K562 (cell line): ENCODE data around the gene HSPA8. TPM values are rescaled to one million over a fixed set of nuclear protein-coding genes. Genes with fewer than 3 reads are reported as not detected.

Experiments used
- ATAC-seq: fragments of 200-7000 bp; cut with Tn5 transposase; 3 replicates; pipeline ENCODE4 v1.9.1; 2020; ENCODE audit warnings: moderate library complexity
- BruUV-seq: library from RNA; stranded (reverse); fragments of 400-500 nt; replicated peaks from 2 replicates; lab custom pipeline; 2021; lab: Mats Ljungman, UMichigan
- CTCF ChIA-PET: fragments of 300-600 bp; formaldehyde crosslinking; extraction: SDS; loops from one replicate; lab custom pipeline; 2021; ENCODE audit warnings: low intra/inter-chr PET ratio; lab: Yijun Ruan, JAX
- POLR2A ChIA-PET: fragments of 300-600, 350-650 bp; sonication (Branson Sonifier 250); formaldehyde crosslinking; extraction: SDS; loops from one replicate; lab custom pipeline; 2021; ENCODE audit warnings: antibody characterized with exemption, inconsistent platforms; lab: Yijun Ruan, JAX
- DNase-seq, 4 experiments: peaks; one replicate each; pipeline versions ENCODE4 v3.0.0 to v3.0.0-alpha.2; 2011 to 2018; ENCODE audit warnings: low spot score in 3 of 4, mixed read lengths in 3 of 4; ENCODE audit errors: extremely low read depth in 1 of 4
- FAIRE-seq: peaks from 2 replicates; lab custom pipeline; 2011; peaks lifted over from hg19 to GRCh38; lab: Jason Lieb, UNC
- H2AFZ ChIP-seq: 2 replicates; pipeline ENCODE4 v1.6.0; 2011; ENCODE audit warnings: low read depth, low read length, control low read depth, inconsistent platforms
- H3K27ac ChIP-seq: fragments of 200-600 bp; 3 replicates; pipeline ENCODE4 v1.8.0; 2011; ENCODE audit warnings: low read depth, mild to moderate bottlenecking, control low read depth, inconsistent platforms, low read length, moderate library complexity, mixed read lengths; ENCODE audit errors: extremely low read depth
- H3K27me3 ChIP-seq, 2 experiments: fragments of 300-600 bp in 1 of 2; 2 replicates in 1 of 2; 3 replicates in 1 of 2; pipeline versions ENCODE4 v1.6.0 to v1.8.0; 2011; ENCODE audit warnings: inconsistent platforms in 2 of 2, low read length in 2 of 2, mild to moderate bottlenecking in 1 of 2, mixed read lengths in 1 of 2, moderate library complexity in 1 of 2; ENCODE audit not compliant: control insufficient read depth in 2 of 2, insufficient read depth in 2 of 2
- H3K36me3 ChIP-seq: fragments of 300-600 bp; 3 replicates; pipeline ENCODE4 v1.8.0; 2011; ENCODE audit warnings: mild to moderate bottlenecking, low read length, inconsistent platforms; ENCODE audit not compliant: control insufficient read depth, insufficient read depth
- H3K4me1 ChIP-seq, 2 experiments: fragments of 200-600 bp in 1 of 2; replicated peaks in 1 of 2; 2 replicates in 1 of 2; 3 replicates in 1 of 2; pipeline versions ENCODE4 v1.5.1 to v1.8.0; 2011; ENCODE audit warnings: inconsistent platforms in 2 of 2, low read length in 2 of 2, mild to moderate bottlenecking in 1 of 2, mixed read lengths in 1 of 2, moderate library complexity in 1 of 2; ENCODE audit not compliant: control insufficient read depth in 2 of 2, insufficient read depth in 2 of 2
- H3K4me2 ChIP-seq: 2 replicates; pipeline ENCODE4 v1.6.1; 2011; ENCODE audit warnings: low read length, control low read depth, inconsistent platforms, mixed read lengths; ENCODE audit not compliant: insufficient read depth
- H3K4me3 ChIP-seq: fragments of 200-600 bp; sonication (generic), shearing (Covaris generic); 2 replicates; pipeline ENCODE4 v1.5.1; 2016; ENCODE audit warnings: control low read depth, inconsistent platforms
- H3K79me2 ChIP-seq: fragments of 200-600 bp; 3 replicates; pipeline ENCODE4 v1.8.0; 2011; ENCODE audit warnings: low read length, inconsistent platforms; ENCODE audit not compliant: control insufficient read depth, insufficient read depth
- H3K9ac ChIP-seq, 2 experiments: 2 replicates each; pipeline versions ENCODE4 v1.6.0 to v1.6.1; 2011; ENCODE audit warnings: low read depth in 2 of 2, low read length in 2 of 2, control low read depth in 1 of 2, inconsistent platforms in 1 of 2, mild to moderate bottlenecking in 1 of 2, mixed read lengths in 1 of 2; ENCODE audit not compliant: insufficient read depth in 1 of 2
- H3K9me1 ChIP-seq: one replicate; pipeline ENCODE4 v1.6.0; 2011; ENCODE audit warnings: inconsistent platforms, mild to moderate bottlenecking, low read length, moderate library complexity; ENCODE audit not compliant: control insufficient read depth, insufficient read depth
- H3K9me3 ChIP-seq: replicated peaks from 2 replicates; pipeline ENCODE4 v1.5.1; 2011; ENCODE audit warnings: low read depth, low read length, inconsistent platforms; ENCODE audit not compliant: control insufficient read depth, insufficient read depth
- H4K20me1 ChIP-seq: replicated peaks from 2 replicates; pipeline ENCODE4 v1.6.1; 2011; ENCODE audit warnings: low read length, inconsistent platforms, mixed read lengths; ENCODE audit not compliant: control insufficient read depth, insufficient read depth
- EHMT2 ChIP-seq: fragments of 450-650 bp; IDR thresholded peaks from 2 replicates; pipeline ENCODE4 v1.6.1; 2018; ENCODE audit warnings: antibody characterized with exemption
- MAFK ChIP-seq: IDR thresholded peaks from 2 replicates; pipeline ENCODE4 v1.6.1; 2011; ENCODE audit warnings: low read length, improper control_type of control experiment
- MCM5 ChIP-seq: fragments of 450-650 bp; IDR thresholded peaks from 2 replicates; pipeline ENCODE4 v1.6.1; 2016; ENCODE audit warnings: low read depth
- POLR2A ChIP-seq: fragments of 450-650 bp; conservative IDR thresholded peaks from 2 replicates; pipeline ENCODE4 v1.6.1; 2016
- SIN3B ChIP-seq: fragments of 450-650 bp; IDR thresholded peaks from 2 replicates; pipeline ENCODE4 v1.6.1; 2017; ENCODE audit warnings: low read depth, mild to moderate bottlenecking, moderate library complexity
- SUPT5H ChIP-seq: fragments of 450-650 bp; IDR thresholded peaks from 2 replicates; pipeline ENCODE4 v1.6.1; 2016
- WGBS: fragments of 100-300 bp; shearing (Covaris generic); methylation state at CpG from one replicate; pipeline ENCODE4 v1.1.6; 2016; ENCODE audit warnings: low coverage, mixed read lengths; ENCODE audit not compliant: insufficient coverage; ENCODE audit errors: missing lambda C conversion rate; 5-methylcytosine and 5-hydroxymethylcytosine counted together
- in situ Hi-C: fragments of 300-500 bp; cut with MboI; formaldehyde crosslinking; loops from 4 replicates; pipeline ENCODE4 v1.15.0; 2018; ENCODE audit warnings: inconsistent platforms, mixed read lengths
- intact Hi-C: fragments of 100-400 bp; cut with micrococcal nuclease; formaldehyde crosslinking; loops from 2 replicates; pipeline ENCODE4 v1.14.2; 2022
- polyA plus RNA-seq, 8 experiments: library from polyadenylated mRNA; depleted of rRNA in 4 of 8; stranded (reverse) in 5 of 8; unstranded in 3 of 8; fragments of >200 nt; fragmentation: Nextera tagmentation in 2 of 8; fragmentation: Illumina TruSeq in 1 of 8; extraction: Ambion mirVana in 2 of 8; extraction: Trizol in 1 of 8; gene quantifications; 2 replicates each; pipeline versions ENCODE4 v1.2.1 to v1.2.3, GENCODE V29; 2011 to 2014; ENCODE audit warnings: inconsistent platforms in 1 of 8, missing spikeins in 1 of 8
- total RNA-seq, 7 experiments: library from RNA; depleted of rRNA in 6 of 7; stranded (reverse); fragments of >200 nt in 6 of 7; fragmentation: Illumina TruSeq in 2 of 7; extraction: Trizol in 2 of 7; gene quantifications; 2 replicates each; pipeline versions ENCODE4 v1.2.1 to v1.2.3, GENCODE V29; 2011 to 2021; ENCODE audit warnings: low replicate concordance in 1 of 7
- TF ChIP-seq, protein P1 (sequence below): fragments of 250-450 bp; sonication (Bioruptor Pico); IDR thresholded peaks from 2 replicates; pipeline ENCODE4 v1.5.0; 2021
- TF ChIP-seq, protein P2 (sequence below): IDR thresholded peaks from 3 replicates; pipeline ENCODE4 v1.6.1; 2011; ENCODE audit warnings: borderline replicate concordance, mild to moderate bottlenecking, moderate library complexity; ENCODE audit not compliant: insufficient read length; ENCODE audit errors: extremely low read depth
- TF ChIP-seq, protein P3 (sequence below), 2 experiments: fragments of 450-650 bp; formaldehyde crosslinking in 1 of 2; IDR thresholded peaks; 2 replicates each; pipeline versions ENCODE4 v1.4.0 to v1.6.1; 2014 to 2020; ENCODE audit warnings: mild to moderate bottlenecking in 2 of 2, borderline replicate concordance in 1 of 2, low read depth in 1 of 2

HSPA8 gene
- total and polyA plus RNA-seq, 9 of the 15 experiments (the other 6 are each of a cell fraction or from before 2014, with no cell fraction given): 1,250 to 3,966 (median 2,773) TPM

DNA sequence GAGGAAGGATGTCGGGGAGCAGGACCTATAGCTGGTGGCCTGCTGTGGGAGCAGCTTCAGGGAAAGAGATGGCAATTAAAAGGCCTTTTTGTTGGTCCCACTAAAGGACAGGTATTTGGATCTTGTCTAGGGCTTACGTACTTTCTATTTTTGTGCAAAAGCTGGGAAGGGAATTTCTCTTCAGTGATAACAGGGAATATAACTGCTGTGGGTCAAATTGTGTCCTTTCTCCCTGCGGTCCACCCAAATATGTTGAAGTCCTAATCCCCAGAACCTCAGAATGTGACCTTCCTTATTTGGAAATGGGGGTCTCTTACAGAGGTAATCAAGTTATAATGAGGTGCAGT, 14.0 kb downstream of the HSPA8 start:
- 5% methylated on average over 3 of the region's 3 CpGs for WGBS
- peaks cover 21 to 33% of the 10 kb centered on the region in 2 experiments; a peak in 4 of 5 replicates for H3K27me3 ChIP-seq
- H3K36me3 ChIP-seq: no peaks in the 10 kb centered on the region
- no peak for DNase-seq
- H3K4me2 ChIP-seq: no peak overlapping the region
- ChIA-PET CTCF (no interaction called here), POLR2A (interaction anchor here (0.7 to 3.9 kb wide), 4 partner anchors 9 to 218 kb away, joined by 3 to 20 read pairs (median 6); partner anchors contain the start of gene HSPA8)
- in situ Hi-C loops: no loop called here
- H3K9ac ChIP-seq: no peak overlapping the region
- no peaks in the 10 kb centered on the region for H3K9me1 ChIP-seq
- H3K79me2 ChIP-seq: no peaks in the 10 kb centered on the region
- H3K4me1 ChIP-seq: no peaks in the 10 kb centered on the region
- H2AFZ ChIP-seq: no peak overlapping the region
- no peak overlapping the region for H3K4me3 ChIP-seq
- H3K9me3 ChIP-seq: no peaks in the 10 kb centered on the region
- FAIRE-seq: no peak
- ATAC-seq: no peak
- no TSS peak for BruUV-seq
- H3K27ac ChIP-seq: no peak overlapping the region
- intact Hi-C loops: no loop called here
- no peaks in the 10 kb centered on the region for H4K20me1 ChIP-seq
- TF ChIP-seq POLR2A: no peak
- TF ChIP-seq, protein P1, sequence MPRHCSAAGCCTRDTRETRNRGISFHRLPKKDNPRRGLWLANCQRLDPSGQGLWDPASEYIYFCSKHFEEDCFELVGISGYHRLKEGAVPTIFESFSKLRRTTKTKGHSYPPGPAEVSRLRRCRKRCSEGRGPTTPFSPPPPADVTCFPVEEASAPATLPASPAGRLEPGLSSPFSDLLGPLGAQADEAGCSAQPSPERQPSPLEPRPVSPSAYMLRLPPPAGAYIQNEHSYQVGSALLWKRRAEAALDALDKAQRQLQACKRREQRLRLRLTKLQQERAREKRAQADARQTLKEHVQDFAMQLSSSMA (CRISPR knock-in tag): no peak
- no peak for TF ChIP-seq MCM5
- no peak for TF ChIP-seq MAFK
- TF ChIP-seq, protein P2, sequence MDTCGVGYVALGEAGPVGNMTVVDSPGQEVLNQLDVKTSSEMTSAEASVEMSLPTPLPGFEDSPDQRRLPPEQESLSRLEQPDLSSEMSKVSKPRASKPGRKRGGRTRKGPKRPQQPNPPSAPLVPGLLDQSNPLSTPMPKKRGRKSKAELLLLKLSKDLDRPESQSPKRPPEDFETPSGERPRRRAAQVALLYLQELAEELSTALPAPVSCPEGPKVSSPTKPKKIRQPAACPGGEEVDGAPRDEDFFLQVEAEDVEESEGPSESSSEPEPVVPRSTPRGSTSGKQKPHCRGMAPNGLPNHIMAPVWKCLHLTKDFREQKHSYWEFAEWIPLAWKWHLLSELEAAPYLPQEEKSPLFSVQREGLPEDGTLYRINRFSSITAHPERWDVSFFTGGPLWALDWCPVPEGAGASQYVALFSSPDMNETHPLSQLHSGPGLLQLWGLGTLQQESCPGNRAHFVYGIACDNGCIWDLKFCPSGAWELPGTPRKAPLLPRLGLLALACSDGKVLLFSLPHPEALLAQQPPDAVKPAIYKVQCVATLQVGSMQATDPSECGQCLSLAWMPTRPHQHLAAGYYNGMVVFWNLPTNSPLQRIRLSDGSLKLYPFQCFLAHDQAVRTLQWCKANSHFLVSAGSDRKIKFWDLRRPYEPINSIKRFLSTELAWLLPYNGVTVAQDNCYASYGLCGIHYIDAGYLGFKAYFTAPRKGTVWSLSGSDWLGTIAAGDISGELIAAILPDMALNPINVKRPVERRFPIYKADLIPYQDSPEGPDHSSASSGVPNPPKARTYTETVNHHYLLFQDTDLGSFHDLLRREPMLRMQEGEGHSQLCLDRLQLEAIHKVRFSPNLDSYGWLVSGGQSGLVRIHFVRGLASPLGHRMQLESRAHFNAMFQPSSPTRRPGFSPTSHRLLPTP: no peak
- no peak for TF ChIP-seq SUPT5H
- TF ChIP-seq SIN3B: no peak
- no peak for TF ChIP-seq EHMT2
- TF ChIP-seq, protein P3, sequence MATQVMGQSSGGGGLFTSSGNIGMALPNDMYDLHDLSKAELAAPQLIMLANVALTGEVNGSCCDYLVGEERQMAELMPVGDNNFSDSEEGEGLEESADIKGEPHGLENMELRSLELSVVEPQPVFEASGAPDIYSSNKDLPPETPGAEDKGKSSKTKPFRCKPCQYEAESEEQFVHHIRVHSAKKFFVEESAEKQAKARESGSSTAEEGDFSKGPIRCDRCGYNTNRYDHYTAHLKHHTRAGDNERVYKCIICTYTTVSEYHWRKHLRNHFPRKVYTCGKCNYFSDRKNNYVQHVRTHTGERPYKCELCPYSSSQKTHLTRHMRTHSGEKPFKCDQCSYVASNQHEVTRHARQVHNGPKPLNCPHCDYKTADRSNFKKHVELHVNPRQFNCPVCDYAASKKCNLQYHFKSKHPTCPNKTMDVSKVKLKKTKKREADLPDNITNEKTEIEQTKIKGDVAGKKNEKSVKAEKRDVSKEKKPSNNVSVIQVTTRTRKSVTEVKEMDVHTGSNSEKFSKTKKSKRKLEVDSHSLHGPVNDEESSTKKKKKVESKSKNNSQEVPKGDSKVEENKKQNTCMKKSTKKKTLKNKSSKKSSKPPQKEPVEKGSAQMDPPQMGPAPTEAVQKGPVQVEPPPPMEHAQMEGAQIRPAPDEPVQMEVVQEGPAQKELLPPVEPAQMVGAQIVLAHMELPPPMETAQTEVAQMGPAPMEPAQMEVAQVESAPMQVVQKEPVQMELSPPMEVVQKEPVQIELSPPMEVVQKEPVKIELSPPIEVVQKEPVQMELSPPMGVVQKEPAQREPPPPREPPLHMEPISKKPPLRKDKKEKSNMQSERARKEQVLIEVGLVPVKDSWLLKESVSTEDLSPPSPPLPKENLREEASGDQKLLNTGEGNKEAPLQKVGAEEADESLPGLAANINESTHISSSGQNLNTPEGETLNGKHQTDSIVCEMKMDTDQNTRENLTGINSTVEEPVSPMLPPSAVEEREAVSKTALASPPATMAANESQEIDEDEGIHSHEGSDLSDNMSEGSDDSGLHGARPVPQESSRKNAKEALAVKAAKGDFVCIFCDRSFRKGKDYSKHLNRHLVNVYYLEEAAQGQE (IDR thresholded peaks at IDR 0.05; ENCODE audit: borderline replicate concordance): no peak
- TF ChIP-seq, protein P3 (CRISPR knock-in tag; IDR thresholded peaks at IDR 0.05; ENCODE audit: low read depth): no peak
